MCF 10A (cell line): Measurements from ENCODE around the gene RUSF1. TPM values are rescaled to one million over a fixed set of nuclear protein-coding genes. Genes with fewer than 3 reads are reported as not detected.

Experiments used
- BruUV-seq: library from RNA; stranded (reverse); fragments of 400-500 nt; replicated peaks from 2 replicates; lab custom pipeline; 2021; lab: Mats Ljungman, UMichigan
- CTCF ChIA-PET: fragments of 300-600 bp; sonication (Branson Sonifier 250); formaldehyde crosslinking; extraction: SDS; loops from one replicate; lab custom pipeline; 2021; ENCODE audit warnings: antibody characterized with exemption, inconsistent platforms; lab: Yijun Ruan, JAX
- POLR2A ChIA-PET: fragments of 300-600, 350-650 bp; sonication (Branson Sonifier 250); formaldehyde crosslinking; extraction: SDS; loops from one replicate; lab custom pipeline; 2020; ENCODE audit warnings: antibody characterized with exemption, inconsistent platforms; lab: Yijun Ruan, JAX
- DNase-seq: peaks from one replicate; pipeline ENCODE4 v3.0.0-alpha.2; 2018; ENCODE audit not compliant: unreplicated experiment
- H3K27ac Mint-ChIP-seq: one replicate; pipeline ENCODE4 v1.8.0; 2022; ENCODE audit warnings: mild to moderate bottlenecking, low read depth, mixed read lengths; ENCODE audit not compliant: unreplicated experiment
- H3K27me3 Mint-ChIP-seq: one replicate; pipeline ENCODE4 v1.8.0; 2022; ENCODE audit warnings: mixed read lengths; ENCODE audit not compliant: insufficient read depth, unreplicated experiment
- H3K36me3 Mint-ChIP-seq: one replicate; pipeline ENCODE4 v1.8.0; 2022; ENCODE audit warnings: mild to moderate bottlenecking, moderate library complexity, mixed read lengths; ENCODE audit not compliant: insufficient read depth, unreplicated experiment
- H3K4me1 Mint-ChIP-seq: one replicate; pipeline ENCODE4 v1.8.0; 2022; ENCODE audit warnings: mixed read lengths; ENCODE audit not compliant: insufficient read depth, unreplicated experiment
- H3K4me3 Mint-ChIP-seq: one replicate; pipeline ENCODE4 v1.8.0; 2022; ENCODE audit warnings: mild to moderate bottlenecking, moderate library complexity, mixed read lengths; ENCODE audit not compliant: unreplicated experiment
- H3K9me3 Mint-ChIP-seq: one replicate; pipeline ENCODE4 v1.8.0; 2022; ENCODE audit warnings: mixed read lengths; ENCODE audit not compliant: unreplicated experiment
- CTCF ChIP-seq: fragments of 200-600 bp; IDR thresholded peaks from one replicate; pipeline ENCODE4 v1.8.0; 2022; ENCODE audit warnings: antibody characterized with exemption, mild to moderate bottlenecking; ENCODE audit not compliant: unreplicated experiment
- intact Hi-C: fragments of 100-400 bp; cut with micrococcal nuclease; formaldehyde crosslinking; loops from 2 replicates; pipeline ENCODE4 v1.14.1; 2022
- total RNA-seq: library from RNA; stranded (reverse); gene quantifications from 2 replicates; pipeline ENCODE4 v1.2.3, GENCODE V29; 2022

Gene RUSF1
- total RNA-seq, 1 experiment from 2014 or later = 72.0 TPM

- TF ChIP-seq CTCF = no peak
- intact Hi-C loops = no loop called here
- Mint-ChIP-seq H3K9me3 (no peaks in the 10 kb centered on the region), H3K4me3 (no peak overlapping the region), H3K27me3 (no peaks in the 10 kb centered on the region), H3K27ac (no peak overlapping the region), H3K36me3 (peaks cover 22% of the 10 kb centered on the region), H3K4me1 (peaks cover 1% of the 10 kb centered on the region)
- ChIA-PET POLR2A (no interaction called here), CTCF (interaction anchor here (2.0 kb wide), 1 partner anchor 41 kb away, joined by 6 read pairs; no protein-coding TSS in a partner anchor)
- no TSS peak for BruUV-seq
- no peak for DNase-seq
Observed at GRCh38 chr16:31501966-31502348, 6.2 kb downstream of the RUSF1 start.

- no TSS peak for BruUV-seq
- no peak overlapping the region for H3K4me3 Mint-ChIP-seq
- no peaks in the 10 kb centered on the region for H3K27me3 Mint-ChIP-seq
- POLR2A ChIA-PET = interaction anchor here (0.6 kb wide), 1 partner anchor 344 kb away, joined by 5 read pairs; no protein-coding TSS in a partner anchor
- no peak for TF ChIP-seq CTCF
- intact Hi-C loops = no loop called here
- no peak overlapping the region for H3K27ac Mint-ChIP-seq
- no peaks in the 10 kb centered on the region for H3K4me1 Mint-ChIP-seq
- CTCF ChIA-PET = interaction anchor here (0.9 to 2.0 kb wide), 3 partner anchors 41 to 192 kb away, joined by 3 to 6 read pairs (median 4); no protein-coding TSS in a partner anchor
- H3K9me3 Mint-ChIP-seq = no peaks in the 10 kb centered on the region
- no peak for DNase-seq
- peaks cover 22% of the 10 kb centered on the region for H3K36me3 Mint-ChIP-seq
Observed at GRCh38 chr16:31501226-31501965, 6.8 kb downstream of the RUSF1 start.

GRCh38 chr16:31499928-31500327 lies 8.3 kb downstream of the RUSF1 start:
- ChIA-PET POLR2A (interaction anchor here (2.0 kb wide), 1 partner anchor 8 kb away, joined by 15 read pairs; the partner anchor contains the start of gene RUSF1), CTCF (interaction anchor here (0.6 kb wide), 1 partner anchor 9 kb away, joined by 3 read pairs; no protein-coding TSS in a partner anchor)
- Mint-ChIP-seq H3K27ac (no peak overlapping the region), H3K4me1 (no peaks in the 10 kb centered on the region), H3K9me3 (no peaks in the 10 kb centered on the region), H3K27me3 (no peaks in the 10 kb centered on the region), H3K4me3 (no peak overlapping the region), H3K36me3 (peaks cover 29% of the 10 kb centered on the region)
- BruUV-seq = no TSS peak
- intact Hi-C loops = no loop called here
- DNase-seq = no peak
- no peak for TF ChIP-seq CTCF

GRCh38 chr16:31498493-31498892 lies 9.7 kb downstream of the RUSF1 start:
- Mint-ChIP-seq H3K27me3 (no peaks in the 10 kb centered on the region), H3K36me3 (peaks cover 31% of the 10 kb centered on the region), H3K9me3 (no peaks in the 10 kb centered on the region), H3K4me3 (no peak overlapping the region), H3K27ac (no peak overlapping the region), H3K4me1 (no peaks in the 10 kb centered on the region)
- POLR2A ChIA-PET = interaction anchor here (2.0 kb wide), 1 partner anchor 10 kb away, joined by 15 read pairs; the partner anchor contains the start of gene RUSF1
- no peak for TF ChIP-seq CTCF
- no peak for DNase-seq
- intact Hi-C loops = no loop called here
- no TSS peak for BruUV-seq
- CTCF ChIA-PET = interaction anchor here (0.6 to 2.1 kb wide), 7 partner anchors 20 to 743 kb away, joined by 3 to 8 read pairs (median 3); no protein-coding TSS in a partner anchor
